ENCODE data around the gene VAMP5. TPM values are rescaled to one million over a fixed set of nuclear protein-coding genes. Genes with fewer than 3 reads are reported as not detected.

Gene VAMP5
- total and polyA plus RNA-seq, 9 of the 15 experiments (the other 6 are each of a cell fraction or from before 2014, with no cell fraction given), result 0.54 to 1.9 (median 1.5) TPM; not detected in 2

- TF ChIP-seq ZBTB1 (CRISPR knock-in tag; IDR thresholded peaks at IDR 0.05; ENCODE audit: borderline replicate concordance, low read depth) (no peak), MEF2A (IDR thresholded peaks at IDR 0.05; ENCODE audit: control insufficient read depth, low read depth, low read length) (no peak), NCOA2 (IDR thresholded peaks at IDR 0.05; ENCODE audit: partially characterized antibody in 2 of 2) (no peak), SUPT5H (IDR thresholded peaks at IDR 0.05) (no peak), ILF3 (IDR thresholded peaks at IDR 0.05; ENCODE audit: borderline replicate concordance) (peak; percentile 86; the same call in 1 of the 2 replicates), POU5F1 (IDR thresholded peaks at IDR 0.05; ENCODE audit: borderline replicate concordance, low read depth, low read length, partially characterized antibody) (no peak), ZBTB7A (IDR thresholded peaks at IDR 0.05; ENCODE audit: borderline replicate concordance, control insufficient read depth, low read depth, low read length) (peak; percentile 67; the same call in 1 of the 2 replicates), PML (IDR thresholded peaks at IDR 0.05; ENCODE audit: low read length) (no peak), STAT5B (CRISPR knock-in tag; IDR thresholded peaks at IDR 0.05) (no peak), SMARCA5 (IDR thresholded peaks at IDR 0.05) (no peak), RBBP5 (IDR thresholded peaks at IDR 0.05; ENCODE audit: borderline replicate concordance, insufficient read depth, low read length, poor library complexity, severe bottlenecking) (peak; percentile 44), CHAMP1 (IDR thresholded peaks at IDR 0.05) (no peak), POLR2B (IDR thresholded peaks at IDR 0.05; ENCODE audit: low read depth, partially characterized antibody) (no peak), WHSC1 (IDR thresholded peaks at IDR 0.05; ENCODE audit: low read length) (no peak), BHLHE40 (IDR thresholded peaks at IDR 0.05; ENCODE audit: low read length) (no peak; the same call in 1 of the 2 replicates), NCOA6 (IDR thresholded peaks at IDR 0.05) (no peak), SAP30 (IDR thresholded peaks at IDR 0.05; ENCODE audit: borderline replicate concordance, insufficient read depth, low read depth, low read length, poor library complexity, severe bottlenecking) (peak; percentile 98), SRF (CRISPR knock-in tag; IDR thresholded peaks at IDR 0.05) (no peak), ZNF277 (CRISPR knock-in tag; IDR thresholded peaks at IDR 0.05; ENCODE audit: borderline replicate concordance) (no peak), ATF3 (IDR thresholded peaks at IDR 0.05) (no peak), ATF3 (CRISPR knock-in tag; conservative IDR thresholded peaks at IDR 0.05) (peak; percentile 39; the same call in 1 of the 2 replicates), ZNF436 (CRISPR knock-in tag; IDR thresholded peaks at IDR 0.05) (no peak), E2F5 (CRISPR knock-in tag; IDR thresholded peaks at IDR 0.05) (0 out of 2 replicates have a peak, but pooled peaks have one; percentile 26)
Measured at GRCh38 chr2:85602476-85603234, 18.4 kb downstream of the VAMP5 start, which contains the start of gene TMEM150A (continued).

Measured in K562 (cell line).